ENCODE results near the gene ITGB3.

DNA sequence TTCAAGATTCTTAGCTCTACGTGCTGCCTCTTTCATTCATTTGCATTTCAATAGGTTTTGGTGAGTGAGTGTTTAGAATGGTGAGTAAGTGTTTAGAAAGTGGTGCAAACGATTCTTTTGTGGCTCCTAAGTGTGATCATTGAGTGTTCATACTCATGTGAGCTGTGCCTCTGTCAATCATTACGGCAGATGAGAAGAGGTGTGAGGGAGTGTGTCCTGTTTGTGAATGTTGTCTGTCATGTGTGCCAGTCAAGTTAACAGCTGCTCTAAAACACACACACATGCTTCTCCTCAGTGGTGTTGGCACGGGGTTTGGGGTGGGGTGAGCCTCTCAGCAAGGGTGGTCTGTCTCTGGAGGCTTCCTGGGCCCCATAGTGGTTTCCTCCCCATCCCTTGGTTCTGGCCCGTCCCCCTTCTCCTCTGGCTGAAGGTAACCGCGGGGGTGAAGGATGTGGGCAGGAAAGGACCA lies 33.1 kb upstream of the ITGB3 start:
- TF ChIP-seq, protein P1, sequence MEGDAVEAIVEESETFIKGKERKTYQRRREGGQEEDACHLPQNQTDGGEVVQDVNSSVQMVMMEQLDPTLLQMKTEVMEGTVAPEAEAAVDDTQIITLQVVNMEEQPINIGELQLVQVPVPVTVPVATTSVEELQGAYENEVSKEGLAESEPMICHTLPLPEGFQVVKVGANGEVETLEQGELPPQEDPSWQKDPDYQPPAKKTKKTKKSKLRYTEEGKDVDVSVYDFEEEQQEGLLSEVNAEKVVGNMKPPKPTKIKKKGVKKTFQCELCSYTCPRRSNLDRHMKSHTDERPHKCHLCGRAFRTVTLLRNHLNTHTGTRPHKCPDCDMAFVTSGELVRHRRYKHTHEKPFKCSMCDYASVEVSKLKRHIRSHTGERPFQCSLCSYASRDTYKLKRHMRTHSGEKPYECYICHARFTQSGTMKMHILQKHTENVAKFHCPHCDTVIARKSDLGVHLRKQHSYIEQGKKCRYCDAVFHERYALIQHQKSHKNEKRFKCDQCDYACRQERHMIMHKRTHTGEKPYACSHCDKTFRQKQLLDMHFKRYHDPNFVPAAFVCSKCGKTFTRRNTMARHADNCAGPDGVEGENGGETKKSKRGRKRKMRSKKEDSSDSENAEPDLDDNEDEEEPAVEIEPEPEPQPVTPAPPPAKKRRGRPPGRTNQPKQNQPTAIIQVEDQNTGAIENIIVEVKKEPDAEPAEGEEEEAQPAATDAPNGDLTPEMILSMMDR (IDR thresholded peaks at IDR 0.05): no peak
- no peak for TF ChIP-seq POLR2A (IDR thresholded peaks at IDR 0.05)
